ENCODE measurements around the gene SLC35G6. TPM values are rescaled to one million over a fixed set of nuclear protein-coding genes. Genes with fewer than 3 reads are reported as not detected.

SLC35G6 gene
- total RNA-seq, 1 experiment from 2014 or later, result not detected

DNA sequence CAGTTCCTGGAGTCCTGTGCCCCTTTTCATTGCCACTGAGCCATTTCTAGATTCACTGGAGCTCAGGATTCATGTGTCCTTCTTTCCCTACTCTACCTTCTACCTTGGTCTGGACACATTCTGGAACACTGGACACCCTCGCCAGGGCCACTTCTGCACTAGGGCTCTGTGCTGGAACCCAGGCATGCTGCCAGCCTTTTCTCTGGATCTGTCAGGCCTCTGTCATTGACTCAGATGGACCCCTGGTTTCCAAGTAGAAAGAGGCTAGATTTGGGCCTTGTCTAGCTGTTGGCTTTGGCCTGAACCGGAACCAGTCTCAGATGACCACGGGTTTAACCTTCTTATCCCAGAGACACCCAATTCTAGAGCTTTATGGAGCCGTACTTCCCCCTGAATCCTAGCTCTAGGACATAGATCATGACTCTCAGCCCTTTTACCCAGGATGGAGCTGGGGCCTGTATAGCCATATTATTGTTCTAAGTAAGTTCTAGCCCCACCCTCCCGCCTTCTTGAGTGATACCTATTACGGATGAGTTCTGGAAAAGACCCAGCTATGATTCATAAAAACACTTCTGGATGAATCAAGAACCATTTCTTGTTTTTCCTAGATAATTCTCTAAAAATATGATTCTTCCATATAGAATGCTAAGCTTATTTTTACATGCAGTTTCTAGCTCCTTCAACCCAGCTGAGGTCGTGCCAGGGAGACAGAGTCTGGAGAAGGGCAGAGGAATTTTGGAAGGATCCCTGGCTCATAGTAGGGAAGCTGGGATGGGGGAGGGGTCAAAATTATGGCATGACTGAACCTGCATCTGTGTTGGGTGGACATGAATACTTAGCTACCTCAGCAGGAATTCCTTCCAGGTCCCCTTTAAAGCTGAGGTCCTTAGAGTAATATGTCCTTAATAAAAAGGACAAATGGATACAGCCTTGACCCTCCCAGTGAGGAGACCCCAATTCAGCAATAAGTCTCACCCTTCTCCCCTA is 37.5 kb upstream of the SLC35G6 start:
- in situ Hi-C loops (cut with HindIII; ENCODE audit: low pct_unique_long_range_greater_than_20kb, low sequenced_read_pairs) (no loop called here), intact Hi-C loops (cut with micrococcal nuclease; ENCODE audit: unreplicated experiment) (no loop called here)
- CTCF ChIA-PET, result no interaction called here
- TF ChIP-seq, protein P1, sequence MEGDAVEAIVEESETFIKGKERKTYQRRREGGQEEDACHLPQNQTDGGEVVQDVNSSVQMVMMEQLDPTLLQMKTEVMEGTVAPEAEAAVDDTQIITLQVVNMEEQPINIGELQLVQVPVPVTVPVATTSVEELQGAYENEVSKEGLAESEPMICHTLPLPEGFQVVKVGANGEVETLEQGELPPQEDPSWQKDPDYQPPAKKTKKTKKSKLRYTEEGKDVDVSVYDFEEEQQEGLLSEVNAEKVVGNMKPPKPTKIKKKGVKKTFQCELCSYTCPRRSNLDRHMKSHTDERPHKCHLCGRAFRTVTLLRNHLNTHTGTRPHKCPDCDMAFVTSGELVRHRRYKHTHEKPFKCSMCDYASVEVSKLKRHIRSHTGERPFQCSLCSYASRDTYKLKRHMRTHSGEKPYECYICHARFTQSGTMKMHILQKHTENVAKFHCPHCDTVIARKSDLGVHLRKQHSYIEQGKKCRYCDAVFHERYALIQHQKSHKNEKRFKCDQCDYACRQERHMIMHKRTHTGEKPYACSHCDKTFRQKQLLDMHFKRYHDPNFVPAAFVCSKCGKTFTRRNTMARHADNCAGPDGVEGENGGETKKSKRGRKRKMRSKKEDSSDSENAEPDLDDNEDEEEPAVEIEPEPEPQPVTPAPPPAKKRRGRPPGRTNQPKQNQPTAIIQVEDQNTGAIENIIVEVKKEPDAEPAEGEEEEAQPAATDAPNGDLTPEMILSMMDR (IDR thresholded peaks at IDR 0.05), result no peak
- TF ChIP-seq, protein P2, sequence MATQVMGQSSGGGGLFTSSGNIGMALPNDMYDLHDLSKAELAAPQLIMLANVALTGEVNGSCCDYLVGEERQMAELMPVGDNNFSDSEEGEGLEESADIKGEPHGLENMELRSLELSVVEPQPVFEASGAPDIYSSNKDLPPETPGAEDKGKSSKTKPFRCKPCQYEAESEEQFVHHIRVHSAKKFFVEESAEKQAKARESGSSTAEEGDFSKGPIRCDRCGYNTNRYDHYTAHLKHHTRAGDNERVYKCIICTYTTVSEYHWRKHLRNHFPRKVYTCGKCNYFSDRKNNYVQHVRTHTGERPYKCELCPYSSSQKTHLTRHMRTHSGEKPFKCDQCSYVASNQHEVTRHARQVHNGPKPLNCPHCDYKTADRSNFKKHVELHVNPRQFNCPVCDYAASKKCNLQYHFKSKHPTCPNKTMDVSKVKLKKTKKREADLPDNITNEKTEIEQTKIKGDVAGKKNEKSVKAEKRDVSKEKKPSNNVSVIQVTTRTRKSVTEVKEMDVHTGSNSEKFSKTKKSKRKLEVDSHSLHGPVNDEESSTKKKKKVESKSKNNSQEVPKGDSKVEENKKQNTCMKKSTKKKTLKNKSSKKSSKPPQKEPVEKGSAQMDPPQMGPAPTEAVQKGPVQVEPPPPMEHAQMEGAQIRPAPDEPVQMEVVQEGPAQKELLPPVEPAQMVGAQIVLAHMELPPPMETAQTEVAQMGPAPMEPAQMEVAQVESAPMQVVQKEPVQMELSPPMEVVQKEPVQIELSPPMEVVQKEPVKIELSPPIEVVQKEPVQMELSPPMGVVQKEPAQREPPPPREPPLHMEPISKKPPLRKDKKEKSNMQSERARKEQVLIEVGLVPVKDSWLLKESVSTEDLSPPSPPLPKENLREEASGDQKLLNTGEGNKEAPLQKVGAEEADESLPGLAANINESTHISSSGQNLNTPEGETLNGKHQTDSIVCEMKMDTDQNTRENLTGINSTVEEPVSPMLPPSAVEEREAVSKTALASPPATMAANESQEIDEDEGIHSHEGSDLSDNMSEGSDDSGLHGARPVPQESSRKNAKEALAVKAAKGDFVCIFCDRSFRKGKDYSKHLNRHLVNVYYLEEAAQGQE (IDR thresholded peaks at IDR 0.05; ENCODE audit: insufficient read depth in 1 of 2, low read depth in 2 of 2, low read length in 1 of 2), result no peak
- TF ChIP-seq POLR2AphosphoS5 (IDR thresholded peaks at IDR 0.05; ENCODE audit: low read depth, low read length), result no peak
- no peak for TF ChIP-seq SIN3A (IDR thresholded peaks at IDR 0.05; ENCODE audit: borderline replicate concordance, insufficient read depth, low read depth, low read length)
- TF ChIP-seq TCF7L2 (IDR thresholded peaks at IDR 0.05; ENCODE audit: low read depth, low read length), result no peak
- no peak overlapping the region for H3K27ac ChIP-seq (ENCODE audit: low read length)
- POLR2A ChIA-PET, result no interaction called here
- H3K27me3 ChIP-seq (ENCODE audit: control insufficient read depth, insufficient read depth, low read length), result no peaks in the 10 kb centered on the region
- no peaks in the 10 kb centered on the region for H3K36me3 ChIP-seq (ENCODE audit: control insufficient read depth, insufficient read depth, low read length)
- no peak for DNase-seq (ENCODE audit: low read depth, low spot score)
- peaks cover 16% of the 10 kb centered on the region for H3K4me1 ChIP-seq (ENCODE audit: control insufficient read depth, insufficient read depth, low read length)
- ATAC-seq, result no peak
- H3K4me3 ChIP-seq (ENCODE audit: low read depth in 2 of 2, low read length in 2 of 2), result no peak overlapping the region
- no TSS peak for BruUV-seq (replicated peaks)
- H3K9me3 ChIP-seq (ENCODE audit: control insufficient read depth, insufficient read depth, low read depth, low read length), result no peaks in the 10 kb centered on the region

DNA sequence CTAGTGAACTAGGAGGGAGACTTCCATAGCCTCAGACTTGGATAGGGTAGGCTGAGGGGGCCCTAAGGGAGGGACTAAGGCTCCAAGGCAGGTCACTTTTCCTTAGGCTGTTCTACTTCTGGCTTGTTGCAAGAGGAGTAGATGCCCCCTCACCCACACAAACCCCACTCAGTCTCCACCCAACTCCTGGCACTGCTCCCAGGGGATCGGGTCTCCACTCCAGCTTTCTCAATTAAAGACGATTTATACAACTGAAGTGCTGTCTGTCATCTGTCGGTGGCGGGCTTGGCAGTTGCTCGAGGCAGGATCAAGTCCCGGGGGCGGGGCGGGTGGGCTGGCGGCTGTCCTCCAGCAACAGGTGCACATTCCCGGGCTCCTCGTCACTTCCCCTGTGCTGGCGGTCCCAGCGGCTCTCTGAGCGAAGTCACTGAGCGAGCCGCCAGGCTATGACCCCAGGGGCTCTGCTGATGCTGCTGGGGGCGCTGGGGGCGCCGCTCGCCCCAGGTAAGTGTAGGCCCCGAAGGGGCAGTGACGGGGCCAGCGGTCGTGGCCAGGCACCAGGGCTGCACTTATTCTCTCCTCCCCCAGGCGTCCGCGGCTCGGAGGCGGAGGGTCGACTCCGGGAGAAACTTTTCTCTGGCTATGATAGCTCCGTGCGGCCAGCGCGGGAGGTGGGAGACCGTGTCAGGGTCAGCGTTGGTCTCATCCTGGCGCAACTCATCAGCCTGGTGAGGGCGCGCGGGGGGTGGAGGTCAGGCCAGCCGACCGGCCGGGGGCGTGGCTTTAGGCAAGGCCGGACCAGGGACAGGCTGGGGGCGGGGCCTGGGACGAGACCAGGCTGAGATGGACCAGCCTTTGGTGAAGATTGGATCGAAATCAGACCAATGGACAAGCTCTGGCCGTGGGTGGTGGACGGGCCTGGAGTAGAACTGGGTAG is 36.3 kb upstream of the SLC35G6 start, which contains the start of gene CHRNB1:
Gene CHRNB1, plus strand, starts transcription at position 380 of the 937 bp plus-strand sequence. Its CDS starts 67 bp downstream, at position 447.
- in situ Hi-C loops (cut with HindIII; ENCODE audit: low pct_unique_long_range_greater_than_20kb, low sequenced_read_pairs) (no loop called here), intact Hi-C loops (cut with micrococcal nuclease; ENCODE audit: unreplicated experiment) (no loop called here)
- ChIA-PET CTCF (interaction anchor here (0.5 to 1.1 kb wide), 2 partner anchors 14 to 115 kb away, joined by 3 read pairs; no protein-coding TSS in a partner anchor), POLR2A (interaction anchor here (0.6 to 0.7 kb wide), 2 partner anchors 8 to 132 kb away, joined by 3 to 9 read pairs; no protein-coding TSS in a partner anchor)
- Histone ChIP-seq H3K27ac (ENCODE audit: low read length) (peak within 1 kb of the TSS; percentile 63), H3K4me3 (ENCODE audit: low read depth in 2 of 2, low read length in 2 of 2) (peak within 1 kb of the TSS; percentile 49 to 66), H3K36me3 (ENCODE audit: control insufficient read depth, insufficient read depth, low read length) (no peaks in the 10 kb centered on the region), H3K9me3 (ENCODE audit: control insufficient read depth, insufficient read depth, low read depth, low read length) (no peaks in the 10 kb centered on the region), H3K27me3 (ENCODE audit: control insufficient read depth, insufficient read depth, low read length) (no peaks in the 10 kb centered on the region), H3K4me1 (ENCODE audit: control insufficient read depth, insufficient read depth, low read length) (peaks cover 14% of the 10 kb centered on the region)
- BruUV-seq (replicated peaks), result no TSS peak
- DNase-seq (ENCODE audit: low read depth, low spot score) (no peak), ATAC-seq (peak; percentile 91)
- TF ChIP-seq, protein P1 (IDR thresholded peaks at IDR 0.05), result no peak; the same call in 1 of the 2 replicates
- TF ChIP-seq SIN3A (IDR thresholded peaks at IDR 0.05; ENCODE audit: borderline replicate concordance, insufficient read depth, low read depth, low read length) (no peak), POLR2AphosphoS5 (IDR thresholded peaks at IDR 0.05; ENCODE audit: low read depth, low read length) (no peak), TCF7L2 (IDR thresholded peaks at IDR 0.05; ENCODE audit: low read depth, low read length) (no peak)
- TF ChIP-seq, protein P2 (IDR thresholded peaks at IDR 0.05; ENCODE audit: insufficient read depth in 1 of 2, low read depth in 2 of 2, low read length in 1 of 2), result no peak
